GM12878 (cell line): Measurements from ENCODE around the gene CALB2. TPM values are rescaled to one million over a fixed set of nuclear protein-coding genes. Genes with fewer than 3 reads are reported as not detected.

Source experiments
- ATAC-seq: fragments of 200-7000 bp; cut with Tn5 transposase; 3 replicates; pipeline ENCODE4 v1.9.1; 2020; ENCODE audit warnings: mild to moderate bottlenecking, moderate library complexity
- BruUV-seq: library from RNA; stranded (reverse); fragments of 400-500 nt; replicated peaks from 2 replicates; lab custom pipeline; 2021; lab: Mats Ljungman, UMichigan
- CTCF ChIA-PET: fragments of 300-600 bp; sonication (Branson Sonifier 250); formaldehyde crosslinking; extraction: SDS; loops from one replicate; lab custom pipeline; 2021; ENCODE audit warnings: inconsistent platforms; lab: Yijun Ruan, JAX
- POLR2A ChIA-PET: fragments of 350-600 bp; formaldehyde crosslinking; extraction: SDS; loops from one replicate; lab custom pipeline; 2021; ENCODE audit warnings: inconsistent platforms; lab: Charles Lee
- RAD21 ChIA-PET: fragments of 300-600 bp; sonication (Branson Sonifier 250); formaldehyde crosslinking; loops from one replicate; lab custom pipeline; 2023; ENCODE audit warnings: antibody characterized with exemption; ENCODE audit not compliant: unreplicated experiment; lab: Charles Lee
- SMC1A ChIA-PET: fragments of 300-600 bp; sonication (Branson Sonifier 250); formaldehyde crosslinking; loops from one replicate; lab custom pipeline; 2023; ENCODE audit not compliant: unreplicated experiment, uncharacterized antibody; lab: Charles Lee
- DNase-seq: peaks from one replicate; pipeline ENCODE4 v3.0.0-alpha.2; 2011; ENCODE audit warnings: low read depth, low spot score
- FAIRE-seq: peaks from 3 replicates; lab custom pipeline; 2011; peaks lifted over from hg19 to GRCh38; lab: Jason Lieb, UNC
- H2AFZ ChIP-seq: 2 replicates; pipeline ENCODE4 v1.6.0; 2011; ENCODE audit warnings: low read depth, low read length, control low read depth; ENCODE audit not compliant: control insufficient read depth
- H3K27ac ChIP-seq: 2 replicates; pipeline ENCODE4 v1.5.1; 2011; ENCODE audit warnings: control low read depth; ENCODE audit not compliant: control insufficient read depth, insufficient read depth
- H3K27me3 ChIP-seq, 2 experiments: replicated peaks in 1 of 2; 2 replicates each; pipeline versions ENCODE4 v1.6.0 to v1.6.1; 2011; ENCODE audit warnings: low read length in 1 of 2; ENCODE audit not compliant: control insufficient read depth in 2 of 2, insufficient read depth in 2 of 2
- H3K36me3 ChIP-seq, 2 experiments: 2 replicates each; pipeline ENCODE4 v1.5.1; 2011; ENCODE audit warnings: low read length in 1 of 2; ENCODE audit not compliant: control insufficient read depth in 2 of 2, insufficient read depth in 2 of 2
- H3K4me1 ChIP-seq: 2 replicates; pipeline ENCODE4 v1.6.1; 2011; ENCODE audit warnings: mild to moderate bottlenecking, low read length, moderate library complexity, mixed read lengths; ENCODE audit not compliant: control insufficient read depth, insufficient read depth
- H3K4me2 ChIP-seq: 2 replicates; pipeline ENCODE4 v1.6.0; 2011; ENCODE audit warnings: control low read depth; ENCODE audit not compliant: control insufficient read depth, insufficient read depth
- H3K4me3 ChIP-seq: fragments of 200-600 bp; sonication (generic); 2 replicates; pipeline ENCODE4 v1.5.1; 2016
- H3K79me2 ChIP-seq: 2 replicates; pipeline ENCODE4 v1.6.0; 2011; ENCODE audit warnings: low read length; ENCODE audit not compliant: control insufficient read depth, insufficient read depth
- H3K9ac ChIP-seq: 2 replicates; pipeline ENCODE4 v1.8.0; 2011; ENCODE audit warnings: low read length, control low read depth, mixed read lengths; ENCODE audit not compliant: control insufficient read depth, insufficient read depth
- H3K9me3 ChIP-seq: replicated peaks from 3 replicates; pipeline ENCODE4 v1.5.1; 2011; ENCODE audit warnings: mild to moderate bottlenecking, low read length; ENCODE audit not compliant: control insufficient read depth, insufficient read depth
- H4K20me1 ChIP-seq: 2 replicates; pipeline ENCODE4 v1.6.0; 2011; ENCODE audit not compliant: control insufficient read depth, insufficient read depth
- ASH2L ChIP-seq: fragments of 300-600, 200-600 bp; sonication (generic); IDR thresholded peaks from 2 replicates; pipeline ENCODE4 v1.6.1; 2017; ENCODE audit warnings: low read depth, mild to moderate bottlenecking, borderline replicate concordance
- BHLHE40 ChIP-seq, 2 experiments: fragments of 450-650 bp in 1 of 2; IDR thresholded peaks; 2 replicates each; pipeline ENCODE4 v1.6.1; 2011 to 2017; ENCODE audit warnings: low read depth in 2 of 2, borderline replicate concordance in 1 of 2, improper control_type of control experiment in 1 of 2, low read length in 1 of 2, mild to moderate bottlenecking in 1 of 2
- CREB1 ChIP-seq: IDR thresholded peaks from 2 replicates; pipeline ENCODE4 v1.6.1; 2012; ENCODE audit warnings: low read depth, mild to moderate bottlenecking, inconsistent platforms
- ETV6 ChIP-seq, 2 experiments: fragments of 450-650 bp in 1 of 2; IDR thresholded peaks in 1 of 2; conservative IDR thresholded peaks in 1 of 2; 2 replicates each; pipeline ENCODE4 v1.6.1; 2014; ENCODE audit warnings: antibody characterized with exemption in 1 of 2, borderline replicate concordance in 1 of 2, low read depth in 1 of 2, mild to moderate bottlenecking in 1 of 2, moderate library complexity in 1 of 2
- GATAD2B ChIP-seq: fragments of 450-650 bp; conservative IDR thresholded peaks from 2 replicates; pipeline ENCODE4 v1.6.1; 2017; ENCODE audit warnings: low read depth, mild to moderate bottlenecking, moderate library complexity
- IRF4 ChIP-seq: IDR thresholded peaks from 2 replicates; pipeline ENCODE4 v1.6.1; 2011; ENCODE audit warnings: low read depth, low read length
- KLF5 ChIP-seq: fragments of 450-650 bp; IDR thresholded peaks from 2 replicates; pipeline ENCODE4 v1.6.1; 2014; ENCODE audit warnings: mild to moderate bottlenecking; ENCODE audit not compliant: partially characterized antibody
- MEF2A ChIP-seq: IDR thresholded peaks from 2 replicates; pipeline ENCODE4 v1.6.1; 2011; ENCODE audit warnings: low read depth, mild to moderate bottlenecking, low read length, moderate library complexity; ENCODE audit not compliant: insufficient read depth
- POLR2AphosphoS5 ChIP-seq: IDR thresholded peaks from 2 replicates; pipeline ENCODE4 v1.6.1; 2011; ENCODE audit warnings: mild to moderate bottlenecking, low read length, inconsistent platforms
- SMC3 ChIP-seq: IDR thresholded peaks from 2 replicates; pipeline ENCODE4 v1.6.1; 2011; ENCODE audit warnings: low read length, improper control_type of control experiment, borderline replicate concordance
- SUPT20H ChIP-seq: IDR thresholded peaks from 2 replicates; pipeline ENCODE4 v1.6.1; 2011; ENCODE audit warnings: low read depth, mild to moderate bottlenecking, low read length, moderate library complexity, borderline replicate concordance; ENCODE audit not compliant: control insufficient read depth
- TBL1XR1 ChIP-seq: IDR thresholded peaks from 2 replicates; pipeline ENCODE4 v1.6.1; 2012; ENCODE audit warnings: low read depth, low read length, improper control_type of control experiment
- ZZZ3 ChIP-seq: IDR thresholded peaks from 2 replicates; pipeline ENCODE4 v1.6.1; 2011; ENCODE audit warnings: low read depth; ENCODE audit not compliant: control insufficient read depth, insufficient read length
- WGBS: methylation state at CpG from one replicate; pipeline ENCODE4 v1.1.6; 2016; ENCODE audit warnings: low lambda C conversion rate; ENCODE audit not compliant: insufficient replicate concordance, insufficient coverage; ENCODE audit errors: missing lambda C conversion rate; 5-methylcytosine and 5-hydroxymethylcytosine counted together
- in situ Hi-C: fragments of 300-500 bp; cut with MboI; formaldehyde crosslinking; loops from 9 replicates; pipeline ENCODE4 v1.14.3; 2018; ENCODE audit warnings: mixed read lengths
- intact Hi-C: fragments of 100-400 bp; cut with micrococcal nuclease; formaldehyde crosslinking; loops from one replicate; pipeline ENCODE4 v1.14.2; 2022; ENCODE audit not compliant: unreplicated experiment
- polyA plus RNA-seq, 11 experiments: library from polyadenylated mRNA; depleted of rRNA in 4 of 11; unstranded in 6 of 11; stranded (reverse) in 5 of 11; fragments of >200 nt; fragmentation: Nextera tagmentation in 4 of 11; fragmentation: Illumina TruSeq in 1 of 11; extraction: Ambion mirVana in 4 of 11; extraction: Trizol in 1 of 11; gene quantifications; 1 replicate in 1 of 11; 2 replicates in 10 of 11; pipeline versions ENCODE4 v1.2.1 to v1.2.3, GENCODE V29; 2011 to 2016; ENCODE audit warnings: inconsistent platforms in 2 of 11, missing spikeins in 2 of 11, low read depth in 1 of 11
- total RNA-seq, 4 experiments: library from RNA; depleted of rRNA in 3 of 4; stranded (reverse); fragments of >200 nt in 3 of 4; fragmentation: Illumina TruSeq in 1 of 4; extraction: Trizol in 1 of 4; gene quantifications; 2 replicates each; pipeline versions ENCODE4 v1.2.1 to v1.2.3, GENCODE V29; 2013 to 2021
- TF ChIP-seq, protein P1 (sequence below): fragments of 450-650 bp; formaldehyde crosslinking; IDR thresholded peaks from 2 replicates; pipeline ENCODE4 v1.5.0; 2022; ENCODE audit warnings: mild to moderate bottlenecking, missing genetic modification characterization
- TF ChIP-seq, protein P2 (sequence below): fragments of 150-350 bp; IDR thresholded peaks from 2 replicates; pipeline ENCODE4 v1.6.1; 2016; ENCODE audit warnings: low read depth, low read length
- TF ChIP-seq, protein P3 (sequence below): fragments of 450-650 bp; IDR thresholded peaks from 2 replicates; pipeline ENCODE4 v1.6.1; 2017; ENCODE audit warnings: mild to moderate bottlenecking, low read depth, inconsistent platforms; ENCODE audit not compliant: poor library complexity, severe bottlenecking

The CALB2 gene
- total and polyA plus RNA-seq, 10 of the 15 experiments (the other 5 are each of a cell fraction or from before 2014, with no cell fraction given): not detected

DNA sequence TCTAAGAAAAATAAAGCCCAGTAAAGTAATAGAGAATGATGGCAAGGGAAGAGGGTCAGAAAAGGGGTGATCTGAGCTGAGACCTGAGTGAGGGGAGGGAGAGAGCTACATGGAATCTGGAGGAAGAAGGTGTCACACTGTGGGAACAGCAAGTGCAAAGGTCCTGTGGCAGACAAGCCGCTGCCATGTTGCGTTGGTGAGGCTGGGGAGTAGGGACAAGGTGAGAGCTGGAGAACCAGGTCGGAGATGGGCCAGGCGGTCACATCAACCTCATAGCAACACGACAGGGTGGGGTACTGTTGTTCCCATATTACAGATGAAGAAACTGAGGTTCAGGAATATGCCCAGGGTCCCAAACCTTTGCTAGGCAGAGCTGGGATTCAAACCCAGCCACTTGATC is 16.6 kb upstream of the CALB2 start:
- ChIA-PET SMC1A (interaction anchor here (0.9 kb wide), 1 partner anchor 32 kb away, joined by 3 read pairs; no protein-coding TSS in a partner anchor), CTCF (no interaction called here), POLR2A (no interaction called here), RAD21 (no interaction called here)
- Histone ChIP-seq H3K36me3 (no peaks in the 10 kb centered on the region), H3K27ac (no peak overlapping the region), H3K4me1 (no peaks in the 10 kb centered on the region), H3K4me2 (no peak overlapping the region), H3K9ac (no peak overlapping the region), H4K20me1 (no peaks in the 10 kb centered on the region), H3K79me2 (no peaks in the 10 kb centered on the region), H3K9me3 (no peaks in the 10 kb centered on the region), H3K27me3 (peaks cover 0 to 2% of the 10 kb centered on the region in 2 experiments; a peak in 2 of 4 replicates), H2AFZ (no peak overlapping the region), H3K4me3 (no peak overlapping the region)
- ATAC-seq: no peak
- intact Hi-C loops (no loop called here), in situ Hi-C loops (no loop called here)
- FAIRE-seq: no peak
- no peak for DNase-seq
- no TSS peak for BruUV-seq
- WGBS: 48% methylated on average over 5 of the region's 5 CpGs
- TF ChIP-seq SMC3: no peak
- no peak for TF ChIP-seq CREB1
- TF ChIP-seq, protein P1, sequence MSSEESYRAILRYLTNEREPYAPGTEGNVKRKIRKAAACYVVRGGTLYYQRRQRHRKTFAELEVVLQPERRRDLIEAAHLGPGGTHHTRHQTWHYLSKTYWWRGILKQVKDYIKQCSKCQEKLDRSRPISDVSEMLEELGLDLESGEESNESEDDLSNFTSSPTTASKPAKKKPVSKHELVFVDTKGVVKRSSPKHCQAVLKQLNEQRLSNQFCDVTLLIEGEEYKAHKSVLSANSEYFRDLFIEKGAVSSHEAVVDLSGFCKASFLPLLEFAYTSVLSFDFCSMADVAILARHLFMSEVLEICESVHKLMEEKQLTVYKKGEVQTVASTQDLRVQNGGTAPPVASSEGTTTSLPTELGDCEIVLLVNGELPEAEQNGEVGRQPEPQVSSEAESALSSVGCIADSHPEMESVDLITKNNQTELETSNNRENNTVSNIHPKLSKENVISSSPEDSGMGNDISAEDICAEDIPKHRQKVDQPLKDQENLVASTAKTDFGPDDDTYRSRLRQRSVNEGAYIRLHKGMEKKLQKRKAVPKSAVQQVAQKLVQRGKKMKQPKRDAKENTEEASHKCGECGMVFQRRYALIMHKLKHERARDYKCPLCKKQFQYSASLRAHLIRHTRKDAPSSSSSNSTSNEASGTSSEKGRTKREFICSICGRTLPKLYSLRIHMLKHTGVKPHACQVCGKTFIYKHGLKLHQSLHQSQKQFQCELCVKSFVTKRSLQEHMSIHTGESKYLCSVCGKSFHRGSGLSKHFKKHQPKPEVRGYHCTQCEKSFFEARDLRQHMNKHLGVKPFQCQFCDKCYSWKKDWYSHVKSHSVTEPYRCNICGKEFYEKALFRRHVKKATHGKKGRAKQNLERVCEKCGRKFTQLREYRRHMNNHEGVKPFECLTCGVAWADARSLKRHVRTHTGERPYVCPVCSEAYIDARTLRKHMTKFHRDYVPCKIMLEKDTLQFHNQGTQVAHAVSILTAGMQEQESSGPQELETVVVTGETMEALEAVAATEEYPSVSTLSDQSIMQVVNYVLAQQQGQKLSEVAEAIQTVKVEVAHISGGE (CRISPR knock-in tag): no peak
- TF ChIP-seq GATAD2B: no peak
- TF ChIP-seq, protein P2, sequence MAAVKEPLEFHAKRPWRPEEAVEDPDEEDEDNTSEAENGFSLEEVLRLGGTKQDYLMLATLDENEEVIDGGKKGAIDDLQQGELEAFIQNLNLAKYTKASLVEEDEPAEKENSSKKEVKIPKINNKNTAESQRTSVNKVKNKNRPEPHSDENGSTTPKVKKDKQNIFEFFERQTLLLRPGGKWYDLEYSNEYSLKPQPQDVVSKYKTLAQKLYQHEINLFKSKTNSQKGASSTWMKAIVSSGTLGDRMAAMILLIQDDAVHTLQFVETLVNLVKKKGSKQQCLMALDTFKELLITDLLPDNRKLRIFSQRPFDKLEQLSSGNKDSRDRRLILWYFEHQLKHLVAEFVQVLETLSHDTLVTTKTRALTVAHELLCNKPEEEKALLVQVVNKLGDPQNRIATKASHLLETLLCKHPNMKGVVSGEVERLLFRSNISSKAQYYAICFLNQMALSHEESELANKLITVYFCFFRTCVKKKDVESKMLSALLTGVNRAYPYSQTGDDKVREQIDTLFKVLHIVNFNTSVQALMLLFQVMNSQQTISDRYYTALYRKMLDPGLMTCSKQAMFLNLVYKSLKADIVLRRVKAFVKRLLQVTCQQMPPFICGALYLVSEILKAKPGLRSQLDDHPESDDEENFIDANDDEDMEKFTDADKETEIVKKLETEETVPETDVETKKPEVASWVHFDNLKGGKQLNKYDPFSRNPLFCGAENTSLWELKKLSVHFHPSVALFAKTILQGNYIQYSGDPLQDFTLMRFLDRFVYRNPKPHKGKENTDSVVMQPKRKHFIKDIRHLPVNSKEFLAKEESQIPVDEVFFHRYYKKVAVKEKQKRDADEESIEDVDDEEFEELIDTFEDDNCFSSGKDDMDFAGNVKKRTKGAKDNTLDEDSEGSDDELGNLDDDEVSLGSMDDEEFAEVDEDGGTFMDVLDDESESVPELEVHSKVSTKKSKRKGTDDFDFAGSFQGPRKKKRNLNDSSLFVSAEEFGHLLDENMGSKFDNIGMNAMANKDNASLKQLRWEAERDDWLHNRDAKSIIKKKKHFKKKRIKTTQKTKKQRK: no peak
- TF ChIP-seq, protein P3, sequence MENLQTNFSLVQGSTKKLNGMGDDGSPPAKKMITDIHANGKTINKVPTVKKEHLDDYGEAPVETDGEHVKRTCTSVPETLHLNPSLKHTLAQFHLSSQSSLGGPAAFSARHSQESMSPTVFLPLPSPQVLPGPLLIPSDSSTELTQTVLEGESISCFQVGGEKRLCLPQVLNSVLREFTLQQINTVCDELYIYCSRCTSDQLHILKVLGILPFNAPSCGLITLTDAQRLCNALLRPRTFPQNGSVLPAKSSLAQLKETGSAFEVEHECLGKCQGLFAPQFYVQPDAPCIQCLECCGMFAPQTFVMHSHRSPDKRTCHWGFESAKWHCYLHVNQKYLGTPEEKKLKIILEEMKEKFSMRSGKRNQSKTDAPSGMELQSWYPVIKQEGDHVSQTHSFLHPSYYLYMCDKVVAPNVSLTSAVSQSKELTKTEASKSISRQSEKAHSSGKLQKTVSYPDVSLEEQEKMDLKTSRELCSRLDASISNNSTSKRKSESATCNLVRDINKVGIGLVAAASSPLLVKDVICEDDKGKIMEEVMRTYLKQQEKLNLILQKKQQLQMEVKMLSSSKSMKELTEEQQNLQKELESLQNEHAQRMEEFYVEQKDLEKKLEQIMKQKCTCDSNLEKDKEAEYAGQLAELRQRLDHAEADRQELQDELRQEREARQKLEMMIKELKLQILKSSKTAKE: no peak
- no peak for TF ChIP-seq IRF4
- no peak for TF ChIP-seq POLR2AphosphoS5
- TF ChIP-seq ETV6 (conservative IDR thresholded peaks at IDR 0.05 in 1 of 2, IDR thresholded peaks at IDR 0.05 in 1 of 2; ENCODE audit: borderline replicate concordance in 1 of 2, low read depth in 1 of 2): no peak
- no peak for TF ChIP-seq SUPT20H
- TF ChIP-seq ZZZ3: no peak
- TF ChIP-seq ASH2L: no peak
- no peak for TF ChIP-seq BHLHE40 (IDR thresholded peaks at IDR 0.05; ENCODE audit: borderline replicate concordance in 1 of 2, low read depth in 2 of 2, low read length in 1 of 2)
- no peak for TF ChIP-seq MEF2A
- no peak for TF ChIP-seq TBL1XR1
- TF ChIP-seq KLF5: no peak
